Peyer's patch (tissue), 4 donors: ENCODE measurements around the gene GOSR2. TPM values are rescaled to one million over a fixed set of nuclear protein-coding genes. Genes with fewer than 3 reads are reported as not detected.

Source experiments
- DNase-seq, 3 donors: peaks; one replicate each; pipeline ENCODE4 v3.0.0-alpha.2; 2017 to 2019
- H3K27ac ChIP-seq, 4 donors: fragments of 200-600 bp; sonication (generic); one replicate each; pipeline ENCODE4 v1.5.1; 2016 to 2019
- H3K27me3 ChIP-seq, 2 donors: fragments of 200-600 bp; sonication (generic); one replicate each; pipeline ENCODE4 v1.5.1; 2019
- H3K36me3 ChIP-seq, 3 donors: fragments of 200-600 bp; sonication (generic); one replicate each; pipeline ENCODE4 v1.5.1; 2016 to 2019
- H3K4me1 ChIP-seq, 4 donors: fragments of 200-600 bp; sonication (generic); one replicate each; pipeline ENCODE4 v1.5.1; 2016 to 2019
- H3K4me3 ChIP-seq, 4 donors: fragments of 200-600 bp; sonication (generic); 1 replicate in 3 of 4; 2 replicates in 1 of 4; pipeline ENCODE4 v1.5.1; 2016 to 2019; ENCODE audit warnings: mild to moderate bottlenecking in 1 of 4
- H3K9me3 ChIP-seq, 4 donors: fragments of 200-600 bp; sonication (generic); one replicate each; pipeline ENCODE4 v1.5.1; 2016 to 2019; ENCODE audit warnings: mild to moderate bottlenecking in 1 of 4
- CTCF ChIP-seq, 6 experiments: fragments of 450-650 bp in 4 of 6; fragments of 200-600 bp in 2 of 6; sonication (generic) in 1 of 6; IDR thresholded peaks; one replicate each; pipeline ENCODE4 v1.5.1; 2017 to 2019; ENCODE audit warnings: antibody characterized with exemption in 6 of 6, mild to moderate bottlenecking in 3 of 6, moderate library complexity in 1 of 6
- POLR2A ChIP-seq, 2 donors: fragments of 450-650 bp; IDR thresholded peaks; one replicate each; pipeline ENCODE4 v1.5.1; 2017; ENCODE audit warnings: antibody characterized with exemption in 2 of 2, mild to moderate bottlenecking in 2 of 2, moderate library complexity in 2 of 2
- total RNA-seq, 4 donors: library from RNA; depleted of rRNA; stranded (reverse); fragments of >200 nt; gene quantifications; one replicate each; pipeline ENCODE4 v1.1.0, GENCODE V29; 2016

GOSR2 gene
- total RNA-seq, 4 donors from 2014 or later, result 77.6 to 148 (median 121) TPM

GRCh38 chr17:46901291-46901690 is 21.7 kb upstream of the GOSR2 start:
- H3K4me3 ChIP-seq, result no peak overlapping the region
- no peaks in the 10 kb centered on the region for H3K36me3 ChIP-seq
- DNase-seq, result no peak
- H3K27me3 ChIP-seq, result no peaks in the 10 kb centered on the region
- H3K9me3 ChIP-seq, result no peaks in the 10 kb centered on the region
- TF ChIP-seq POLR2A (IDR thresholded peaks at IDR 0.05) (no peak), CTCF (IDR thresholded peaks at IDR 0.05) (no peak)
- no peak overlapping the region for H3K27ac ChIP-seq
- no peaks in the 10 kb centered on the region for H3K4me1 ChIP-seq

- DNase-seq, result no peak
- no peak for TF ChIP-seq CTCF (IDR thresholded peaks at IDR 0.05)
- TF ChIP-seq POLR2A (IDR thresholded peaks at IDR 0.05), result no peak
- Histone ChIP-seq H3K4me1 (no peaks in the 10 kb centered on the region), H3K36me3 (no peaks in the 10 kb centered on the region), H3K27me3 (no peaks in the 10 kb centered on the region), H3K4me3 (no peak overlapping the region), H3K9me3 (no peaks in the 10 kb centered on the region), H3K27ac (no peak overlapping the region)
Measured at GRCh38 chr17:46903762-46904672, 18.9 kb upstream of the GOSR2 start.

- no peaks in the 10 kb centered on the region for H3K9me3 ChIP-seq
- H3K36me3 ChIP-seq, result no peaks in the 10 kb centered on the region
- TF ChIP-seq CTCF (IDR thresholded peaks at IDR 0.05), result no peak
- TF ChIP-seq POLR2A (IDR thresholded peaks at IDR 0.05), result no peak
- H3K27me3 ChIP-seq, result no peaks in the 10 kb centered on the region
- H3K27ac ChIP-seq, result no peak overlapping the region
- no peak overlapping the region for H3K4me3 ChIP-seq
- no peak for DNase-seq
- no peaks in the 10 kb centered on the region for H3K4me1 ChIP-seq
Measured at GRCh38 chr17:46908068-46908737, 14.8 kb upstream of the GOSR2 start.

GRCh38 chr17:46910179-46910927 is 12.6 kb upstream of the GOSR2 start:
- no peaks in the 10 kb centered on the region for H3K36me3 ChIP-seq
- DNase-seq, result no peak
- no peaks in the 10 kb centered on the region for H3K27me3 ChIP-seq
- H3K27ac ChIP-seq, result no peak overlapping the region
- H3K4me1 ChIP-seq, result no peaks in the 10 kb centered on the region
- H3K4me3 ChIP-seq, result no peak overlapping the region
- TF ChIP-seq POLR2A (IDR thresholded peaks at IDR 0.05), result no peak
- no peak for TF ChIP-seq CTCF (IDR thresholded peaks at IDR 0.05)
- no peaks in the 10 kb centered on the region for H3K9me3 ChIP-seq

- no peak for DNase-seq
- no peak overlapping the region for H3K4me3 ChIP-seq
- no peak overlapping the region for H3K27ac ChIP-seq
- no peaks in the 10 kb centered on the region for H3K4me1 ChIP-seq
- TF ChIP-seq CTCF (IDR thresholded peaks at IDR 0.05), result no peak
- TF ChIP-seq POLR2A (IDR thresholded peaks at IDR 0.05), result no peak
- no peaks in the 10 kb centered on the region for H3K36me3 ChIP-seq
- H3K9me3 ChIP-seq, result no peaks in the 10 kb centered on the region
- H3K27me3 ChIP-seq, result no peaks in the 10 kb centered on the region
Measured at GRCh38 chr17:46911311-46911710, 11.6 kb upstream of the GOSR2 start.
